T-helper 17 cell (primary cell): ENCODE measurements around the gene CAPN8. TPM values are rescaled to one million over a fixed set of nuclear protein-coding genes. Genes with fewer than 3 reads are reported as not detected.

Source experiments
- ATAC-seq: fragments of 150-1000 bp; cut with Tn5 transposase; 2 replicates; pipeline ENCODE4 v1.10.0; 2021; ENCODE audit warnings: mild to moderate bottlenecking, moderate library complexity
- DNase-seq, 3 donors: peaks; one replicate each; pipeline versions ENCODE4 v3.0.0 to v3.0.0-alpha.2; 2020 to 2021
- H3K9me3 ChIP-seq: one replicate; pipeline ENCODE4 v1.7.0; 2013; ENCODE audit warnings: low read length, mild to moderate bottlenecking; ENCODE audit not compliant: control insufficient read depth, poor library complexity, severe bottlenecking
- H3K27ac Mint-ChIP-seq: one replicate; pipeline ENCODE4 v1.8.0; 2022; ENCODE audit warnings: mild to moderate bottlenecking, moderate library complexity, mixed read lengths
- H3K27me3 Mint-ChIP-seq: one replicate; pipeline ENCODE4 v1.8.0; 2022; ENCODE audit warnings: mixed read lengths
- H3K36me3 Mint-ChIP-seq: one replicate; pipeline ENCODE4 v1.8.0; 2022; ENCODE audit warnings: low read depth, mixed read lengths
- H3K4me1 Mint-ChIP-seq: one replicate; pipeline ENCODE4 v1.8.0; 2022; ENCODE audit warnings: mild to moderate bottlenecking, mixed read lengths
- H3K4me3 Mint-ChIP-seq: one replicate; pipeline ENCODE4 v1.8.0; 2022; ENCODE audit warnings: mild to moderate bottlenecking, moderate library complexity, mixed read lengths
- total RNA-seq, 4 donors: library from RNA in 2 of 4; stranded (reverse) in 2 of 4; gene quantifications; one replicate each; pipeline ENCODE4 v1.2.3 and lab custom pipeline; 2022 to 2026

The CAPN8 gene
- total RNA-seq, 2 donors from 2014 or later = 0.60 to 0.91 TPM

- ATAC-seq = no peak
- H3K9me3 ChIP-seq = no peaks in the 10 kb centered on the region
- DNase-seq = no peak
- no peak overlapping the region for H3K4me3 Mint-ChIP-seq
- H3K27me3 Mint-ChIP-seq = peaks cover 35% of the 10 kb centered on the region
- H3K27ac Mint-ChIP-seq = no peak overlapping the region
- H3K36me3 Mint-ChIP-seq = peaks cover 4% of the 10 kb centered on the region
- no peaks in the 10 kb centered on the region for H3K4me1 Mint-ChIP-seq
These were observed 18.9 kb upstream of the CAPN8 start for GRCh38 chr1:223684488-223684792.

- H3K27me3 Mint-ChIP-seq = peaks cover 29% of the 10 kb centered on the region
- no peaks in the 10 kb centered on the region for H3K4me1 Mint-ChIP-seq
- peak; percentile 70 for ATAC-seq
- peaks cover 4% of the 10 kb centered on the region for H3K36me3 Mint-ChIP-seq
- no peaks in the 10 kb centered on the region for H3K9me3 ChIP-seq
- H3K27ac Mint-ChIP-seq = no peak overlapping the region
- no peak overlapping the region for H3K4me3 Mint-ChIP-seq
- DNase-seq = peak in 2 of 3 donors; percentile 21 to 33
These were observed 18.3 kb upstream of the CAPN8 start for GRCh38 chr1:223683586-223684487.

GRCh38 chr1:223682502-223682901, 17.0 kb upstream of the CAPN8 start:
- ATAC-seq (no peak), DNase-seq (no peak)
- H3K36me3 Mint-ChIP-seq = peaks cover 6% of the 10 kb centered on the region
- no peak overlapping the region for H3K4me3 Mint-ChIP-seq
- H3K4me1 Mint-ChIP-seq = no peaks in the 10 kb centered on the region
- peaks cover 22% of the 10 kb centered on the region for H3K27me3 Mint-ChIP-seq
- no peaks in the 10 kb centered on the region for H3K9me3 ChIP-seq
- H3K27ac Mint-ChIP-seq = no peak overlapping the region

GRCh38 chr1:223680188-223680587, 14.7 kb upstream of the CAPN8 start:
- DNase-seq = no peak
- ATAC-seq = no peak
- no peak overlapping the region for H3K4me3 Mint-ChIP-seq
- H3K9me3 ChIP-seq = no peaks in the 10 kb centered on the region
- no peaks in the 10 kb centered on the region for H3K4me1 Mint-ChIP-seq
- H3K27me3 Mint-ChIP-seq = peaks cover 15% of the 10 kb centered on the region
- H3K36me3 Mint-ChIP-seq = peaks cover 9% of the 10 kb centered on the region
- no peak overlapping the region for H3K27ac Mint-ChIP-seq

GRCh38 chr1:223678841-223679240, 13.3 kb upstream of the CAPN8 start:
- no peak overlapping the region for H3K27ac Mint-ChIP-seq
- no peak overlapping the region for H3K4me3 Mint-ChIP-seq
- H3K9me3 ChIP-seq = no peaks in the 10 kb centered on the region
- no peaks in the 10 kb centered on the region for H3K4me1 Mint-ChIP-seq
- ATAC-seq = no peak
- H3K36me3 Mint-ChIP-seq = peaks cover 9% of the 10 kb centered on the region
- H3K27me3 Mint-ChIP-seq = peaks cover 15% of the 10 kb centered on the region
- no peak for DNase-seq

GRCh38 chr1:223674119-223674890, 8.8 kb upstream of the CAPN8 start:
- DNase-seq (no peak), ATAC-seq (no peak)
- Mint-ChIP-seq H3K27ac (no peak overlapping the region), H3K27me3 (peaks cover 9% of the 10 kb centered on the region), H3K4me1 (peaks cover 2% of the 10 kb centered on the region), H3K36me3 (peaks cover 5% of the 10 kb centered on the region), H3K4me3 (no peak overlapping the region)
- no peaks in the 10 kb centered on the region for H3K9me3 ChIP-seq

GRCh38 chr1:223670458-223671159, 5.1 kb upstream of the CAPN8 start:
- no peaks in the 10 kb centered on the region for H3K9me3 ChIP-seq
- no peak for ATAC-seq
- Mint-ChIP-seq H3K27me3 (peaks cover 9% of the 10 kb centered on the region), H3K36me3 (peaks cover 3% of the 10 kb centered on the region), H3K27ac (no peak overlapping the region), H3K4me1 (peaks cover 6% of the 10 kb centered on the region), H3K4me3 (no peak overlapping the region)
- no peak for DNase-seq

- peaks cover 6% of the 10 kb centered on the region for H3K4me1 Mint-ChIP-seq
- H3K4me3 Mint-ChIP-seq = no peak overlapping the region
- no peaks in the 10 kb centered on the region for H3K9me3 ChIP-seq
- ATAC-seq (no peak), DNase-seq (no peak)
- peaks cover 3% of the 10 kb centered on the region for H3K36me3 Mint-ChIP-seq
- H3K27me3 Mint-ChIP-seq = peaks cover 9% of the 10 kb centered on the region
- H3K27ac Mint-ChIP-seq = peak overlapping the region; percentile 77
These were observed 3.7 kb upstream of the CAPN8 start for GRCh38 chr1:223669003-223669795.

GRCh38 chr1:223667484-223668182, 2.1 kb upstream of the CAPN8 start:
- H3K36me3 Mint-ChIP-seq = peaks cover 3% of the 10 kb centered on the region
- H3K27ac Mint-ChIP-seq = peak overlapping the region; percentile 77
- no peak for ATAC-seq
- DNase-seq = no peak
- H3K27me3 Mint-ChIP-seq = peaks cover 9% of the 10 kb centered on the region
- H3K4me3 Mint-ChIP-seq = no peak overlapping the region
- H3K4me1 Mint-ChIP-seq = peaks cover 6% of the 10 kb centered on the region
- H3K9me3 ChIP-seq = no peaks in the 10 kb centered on the region

- DNase-seq = no peak
- Mint-ChIP-seq H3K27ac (no peak overlapping the region), H3K4me3 (no peak overlapping the region), H3K36me3 (peaks cover 3% of the 10 kb centered on the region), H3K27me3 (peaks cover 7% of the 10 kb centered on the region), H3K4me1 (peaks cover 6% of the 10 kb centered on the region)
- no peak for ATAC-seq
- no peaks in the 10 kb centered on the region for H3K9me3 ChIP-seq
These were observed 1.4 kb downstream of the CAPN8 start for GRCh38 chr1:223664106-223664505.

- Mint-ChIP-seq H3K27ac (no peak overlapping the region), H3K36me3 (no peaks in the 10 kb centered on the region), H3K4me3 (no peak overlapping the region), H3K4me1 (peaks cover 3% of the 10 kb centered on the region), H3K27me3 (peaks cover 7% of the 10 kb centered on the region)
- no peaks in the 10 kb centered on the region for H3K9me3 ChIP-seq
- ATAC-seq (no peak), DNase-seq (no peak)
These were observed 2.6 kb downstream of the CAPN8 start for GRCh38 chr1:223662943-223663342.

- peaks cover 7% of the 10 kb centered on the region for H3K36me3 Mint-ChIP-seq
- no peak overlapping the region for H3K27ac Mint-ChIP-seq
- H3K27me3 Mint-ChIP-seq = peaks cover 15% of the 10 kb centered on the region
- H3K4me1 Mint-ChIP-seq = peaks cover 3% of the 10 kb centered on the region
- no peaks in the 10 kb centered on the region for H3K9me3 ChIP-seq
- no peak for ATAC-seq
- DNase-seq = no peak
- H3K4me3 Mint-ChIP-seq = no peak overlapping the region
These were observed 5.8 kb downstream of the CAPN8 start for GRCh38 chr1:223659711-223660110.
